ENCODE results near the gene CMSS1.

The CMSS1 gene

GRCh38 chr3:100195375-100195774 lies 377.7 kb downstream of the CMSS1 start:
- Histone ChIP-seq H3K36me3 (ENCODE audit: insufficient read depth, low read length) (no peaks in the 10 kb centered on the region), H3K9me3 (ENCODE audit: control insufficient read depth, insufficient read depth, low read length) (0 out of 2 replicates have a peak, but pooled peaks cover 5% of the 10 kb centered on the region), H3K9ac (ENCODE audit: low read depth, low read length) (no peak overlapping the region), H3K4me1 (ENCODE audit: insufficient read depth, low read length) (no peaks in the 10 kb centered on the region)

- Histone ChIP-seq H3K9me3 (ENCODE audit: control insufficient read depth, insufficient read depth, low read length) (0 out of 2 replicates have a peak, but pooled peaks cover 5% of the 10 kb centered on the region), H3K36me3 (ENCODE audit: insufficient read depth, low read length) (no peaks in the 10 kb centered on the region), H3K9ac (ENCODE audit: low read depth, low read length) (no peak overlapping the region), H3K4me1 (ENCODE audit: insufficient read depth, low read length) (no peaks in the 10 kb centered on the region)
Measured at GRCh38 chr3:100197876-100198275, 380.2 kb downstream of the CMSS1 start.

- no peaks in the 10 kb centered on the region for H3K36me3 ChIP-seq (ENCODE audit: insufficient read depth, low read length)
- H3K4me1 ChIP-seq (ENCODE audit: insufficient read depth, low read length): no peaks in the 10 kb centered on the region
- H3K9ac ChIP-seq (ENCODE audit: low read depth, low read length): no peak overlapping the region
- 0 out of 2 replicates have a peak, but pooled peaks cover 5% of the 10 kb centered on the region for H3K9me3 ChIP-seq (ENCODE audit: control insufficient read depth, insufficient read depth, low read length)
Measured at GRCh38 chr3:100198579-100199269, 381.1 kb downstream of the CMSS1 start.

GRCh38 chr3:100205171-100205570 lies 387.5 kb downstream of the CMSS1 start:
- H3K9ac ChIP-seq (ENCODE audit: low read depth, low read length): no peak overlapping the region
- H3K9me3 ChIP-seq (ENCODE audit: control insufficient read depth, insufficient read depth, low read length): no peaks in the 10 kb centered on the region
- peaks cover 11% of the 10 kb centered on the region for H3K4me1 ChIP-seq (ENCODE audit: insufficient read depth, low read length)
- H3K36me3 ChIP-seq (ENCODE audit: insufficient read depth, low read length): no peaks in the 10 kb centered on the region

GRCh38 chr3:100206687-100207086 lies 389.0 kb downstream of the CMSS1 start:
- H3K36me3 ChIP-seq (ENCODE audit: insufficient read depth, low read length): no peaks in the 10 kb centered on the region
- H3K9ac ChIP-seq (ENCODE audit: low read depth, low read length): no peak overlapping the region
- peaks cover 21% of the 10 kb centered on the region for H3K4me1 ChIP-seq (ENCODE audit: insufficient read depth, low read length)
- H3K9me3 ChIP-seq (ENCODE audit: control insufficient read depth, insufficient read depth, low read length): no peaks in the 10 kb centered on the region

- Histone ChIP-seq H3K36me3 (ENCODE audit: insufficient read depth, low read length) (no peaks in the 10 kb centered on the region), H3K9ac (ENCODE audit: low read depth, low read length) (no peak overlapping the region), H3K4me1 (ENCODE audit: insufficient read depth, low read length) (peaks cover 23% of the 10 kb centered on the region)
Measured at GRCh38 chr3:100207886-100208285, 390.2 kb downstream of the CMSS1 start.

GRCh38 chr3:100209169-100209568 lies 391.5 kb downstream of the CMSS1 start:
- no peak overlapping the region for H3K9ac ChIP-seq (ENCODE audit: low read depth, low read length)
- H3K9me3 ChIP-seq (ENCODE audit: control insufficient read depth, insufficient read depth, low read length): no peaks in the 10 kb centered on the region
- H3K36me3 ChIP-seq (ENCODE audit: insufficient read depth, low read length): no peaks in the 10 kb centered on the region
- peaks cover 23% of the 10 kb centered on the region for H3K4me1 ChIP-seq (ENCODE audit: insufficient read depth, low read length)

More at GRCh38 chr3:100207886-100208285, 390.2 kb downstream of the CMSS1 start:
- H3K9me3 ChIP-seq (ENCODE audit: control insufficient read depth, insufficient read depth, low read length): no peaks in the 10 kb centered on the region

- Histone ChIP-seq H3K9ac (ENCODE audit: low read depth, low read length) (no peak overlapping the region), H3K36me3 (ENCODE audit: insufficient read depth, low read length) (no peaks in the 10 kb centered on the region), H3K9me3 (ENCODE audit: control insufficient read depth, insufficient read depth, low read length) (no peaks in the 10 kb centered on the region), H3K4me1 (ENCODE audit: insufficient read depth, low read length) (peaks cover 23% of the 10 kb centered on the region)
Measured at GRCh38 chr3:100209948-100210771, 392.5 kb downstream of the CMSS1 start.

- H3K4me1 ChIP-seq (ENCODE audit: insufficient read depth, low read length): peaks cover 23% of the 10 kb centered on the region
- H3K9ac ChIP-seq (ENCODE audit: low read depth, low read length): no peak overlapping the region
- H3K36me3 ChIP-seq (ENCODE audit: insufficient read depth, low read length): no peaks in the 10 kb centered on the region
- H3K9me3 ChIP-seq (ENCODE audit: control insufficient read depth, insufficient read depth, low read length): no peaks in the 10 kb centered on the region
Measured at GRCh38 chr3:100210772-100211135, 393.1 kb downstream of the CMSS1 start.

- H3K4me1 ChIP-seq (ENCODE audit: insufficient read depth, low read length): peaks cover 23% of the 10 kb centered on the region
- no peaks in the 10 kb centered on the region for H3K36me3 ChIP-seq (ENCODE audit: insufficient read depth, low read length)
- no peaks in the 10 kb centered on the region; the same call in 1 of the 2 replicates for H3K9me3 ChIP-seq (ENCODE audit: control insufficient read depth, insufficient read depth, low read length)
- H3K9ac ChIP-seq (ENCODE audit: low read depth, low read length): no peak overlapping the region
Measured at GRCh38 chr3:100213891-100214573, 396.4 kb downstream of the CMSS1 start.

- peaks cover 18% of the 10 kb centered on the region for H3K4me1 ChIP-seq (ENCODE audit: insufficient read depth, low read length)
- H3K9me3 ChIP-seq (ENCODE audit: control insufficient read depth, insufficient read depth, low read length): peaks cover 4% of the 10 kb centered on the region
- no peak overlapping the region for H3K9ac ChIP-seq (ENCODE audit: low read depth, low read length)
- no peaks in the 10 kb centered on the region for H3K36me3 ChIP-seq (ENCODE audit: insufficient read depth, low read length)
Measured at GRCh38 chr3:100214574-100214964, 396.9 kb downstream of the CMSS1 start.

GRCh38 chr3:100216713-100217112 lies 399.1 kb downstream of the CMSS1 start:
- H3K9ac ChIP-seq (ENCODE audit: low read depth, low read length): no peak overlapping the region
- H3K9me3 ChIP-seq (ENCODE audit: control insufficient read depth, insufficient read depth, low read length): peaks cover 5% of the 10 kb centered on the region
- H3K4me1 ChIP-seq (ENCODE audit: insufficient read depth, low read length): peaks cover 2% of the 10 kb centered on the region; the same call in 1 of the 2 replicates
- H3K36me3 ChIP-seq (ENCODE audit: insufficient read depth, low read length): no peaks in the 10 kb centered on the region

GRCh38 chr3:100221159-100221558 lies 403.5 kb downstream of the CMSS1 start:
- Histone ChIP-seq H3K9ac (ENCODE audit: low read depth, low read length) (no peak overlapping the region), H3K36me3 (ENCODE audit: insufficient read depth, low read length) (no peaks in the 10 kb centered on the region), H3K9me3 (ENCODE audit: control insufficient read depth, insufficient read depth, low read length) (peaks cover 5% of the 10 kb centered on the region), H3K4me1 (ENCODE audit: insufficient read depth, low read length) (no peaks in the 10 kb centered on the region)

- H3K9me3 ChIP-seq (ENCODE audit: control insufficient read depth, insufficient read depth, low read length): peaks cover 2% of the 10 kb centered on the region; the same call in 1 of the 2 replicates
- H3K4me1 ChIP-seq (ENCODE audit: insufficient read depth, low read length): no peaks in the 10 kb centered on the region
- H3K36me3 ChIP-seq (ENCODE audit: insufficient read depth, low read length): no peaks in the 10 kb centered on the region
- no peak overlapping the region for H3K9ac ChIP-seq (ENCODE audit: low read depth, low read length)
Measured at GRCh38 chr3:100225193-100225592, 407.5 kb downstream of the CMSS1 start.

Data from ES-I3 (cell line).